HepG2 (cell line): ENCODE data around the gene BEAN1. TPM values are rescaled to one million over a fixed set of nuclear protein-coding genes. Genes with fewer than 3 reads are reported as not detected.

Source experiments
- ARNT2 ChIP-seq: sonication (generic); formaldehyde crosslinking; IDR thresholded peaks from 2 replicates; pipeline ENCODE4 v1.8.0; 2022; ENCODE audit warnings: mild to moderate bottlenecking, low read depth, missing genetic modification reagents, moderate library complexity
- BHLHE40 ChIP-seq: IDR thresholded peaks from 2 replicates; pipeline ENCODE4 v1.6.1; 2011; ENCODE audit warnings: low read length, improper control_type of control experiment
- EZH2 ChIP-seq: conservative IDR thresholded peaks from 2 replicates; pipeline ENCODE4 v1.6.1; 2012; ENCODE audit warnings: mild to moderate bottlenecking, low read depth, low read length, moderate library complexity
- FOSL2 ChIP-seq: sonication (generic); formaldehyde crosslinking; IDR thresholded peaks from 2 replicates; pipeline ENCODE4 v1.4.0; 2020; ENCODE audit warnings: missing genetic modification reagents
- HIVEP1 ChIP-seq: sonication (generic); formaldehyde crosslinking; IDR thresholded peaks from 2 replicates; pipeline ENCODE4 v1.4.0; 2020; ENCODE audit warnings: mild to moderate bottlenecking, missing genetic modification reagents
- MEIS2 ChIP-seq: sonication (generic); formaldehyde crosslinking; IDR thresholded peaks from 2 replicates; pipeline ENCODE4 v1.9.0; 2021; ENCODE audit warnings: mild to moderate bottlenecking, missing genetic modification reagents
- TBX3 ChIP-seq: fragments of 450-650 bp; IDR thresholded peaks from 2 replicates; pipeline ENCODE4 v1.6.1; 2017; ENCODE audit warnings: antibody characterized with exemption, mild to moderate bottlenecking, inconsistent platforms, borderline replicate concordance
- TGIF2 ChIP-seq: IDR thresholded peaks from 2 replicates; pipeline ENCODE4 v1.6.1; 2016; ENCODE audit warnings: control low read depth, missing compliant biosample characterization
- ZNF350 ChIP-seq: sonication (generic); formaldehyde crosslinking; IDR thresholded peaks from 2 replicates; pipeline ENCODE4 v1.4.0; 2020; ENCODE audit warnings: mild to moderate bottlenecking, low read depth, missing genetic modification reagents, borderline replicate concordance
- ZNF703 ChIP-seq: sonication (generic); formaldehyde crosslinking; IDR thresholded peaks from 2 replicates; pipeline ENCODE4 v1.5.1; 2020; ENCODE audit warnings: missing genetic modification reagents, mild to moderate bottlenecking, moderate library complexity, borderline replicate concordance
- ZNF749 ChIP-seq: sonication (generic); formaldehyde crosslinking; IDR thresholded peaks from 2 replicates; pipeline ENCODE4 v1.8.0; 2022; ENCODE audit warnings: mild to moderate bottlenecking, missing genetic modification reagents, moderate library complexity, borderline replicate concordance
- ZNF780A ChIP-seq: sonication (generic); formaldehyde crosslinking; IDR thresholded peaks from 2 replicates; pipeline ENCODE4 v1.8.0; 2022; ENCODE audit warnings: mild to moderate bottlenecking, missing genetic modification reagents, moderate library complexity
- ZNF839 ChIP-seq: sonication (generic); formaldehyde crosslinking; IDR thresholded peaks from 2 replicates; pipeline ENCODE4 v1.4.0; 2020; ENCODE audit warnings: missing genetic modification reagents, mild to moderate bottlenecking, borderline replicate concordance
- ZSCAN25 ChIP-seq: sonication (generic); formaldehyde crosslinking; IDR thresholded peaks from 2 replicates; pipeline ENCODE4 v1.8.0; 2022; ENCODE audit warnings: mild to moderate bottlenecking, missing genetic modification reagents
- polyA plus RNA-seq, 8 experiments: library from polyadenylated mRNA; depleted of rRNA in 3 of 8; stranded (reverse) in 7 of 8; unstranded in 1 of 8; fragments of >200 nt; fragmentation: Illumina TruSeq in 4 of 8; extraction: Trizol in 4 of 8; gene quantifications; 2 replicates each; pipeline versions ENCODE4 v1.2.1 to v1.2.3, GENCODE V29; 2011 to 2016; ENCODE audit warnings: low read depth in 4 of 8, missing spikeins in 1 of 8, mixed read lengths in 1 of 8; ENCODE audit not compliant: insufficient read depth in 1 of 8
- total RNA-seq, 5 experiments: library from RNA; depleted of rRNA; stranded (reverse); fragments of >200 nt; fragmentation: Illumina TruSeq; extraction: Trizol; gene quantifications; 2 replicates each; pipeline ENCODE4 v1.2.3, GENCODE V29; 2016; ENCODE audit warnings: low read depth in 1 of 5
- TF ChIP-seq, protein P1 (sequence below): sonication (generic); formaldehyde crosslinking; IDR thresholded peaks from 2 replicates; pipeline ENCODE4 v1.5.0; 2020; ENCODE audit warnings: mild to moderate bottlenecking, missing genetic modification reagents, borderline replicate concordance
- TF ChIP-seq, protein P2 (sequence below): sonication (generic); formaldehyde crosslinking; IDR thresholded peaks from 2 replicates; pipeline ENCODE4 v1.4.0; 2020; ENCODE audit warnings: missing genetic modification reagents
- TF ChIP-seq, protein P3 (sequence below): sonication (generic); formaldehyde crosslinking; IDR thresholded peaks from 2 replicates; pipeline ENCODE4 v1.4.0; 2020; ENCODE audit warnings: mild to moderate bottlenecking, missing genetic modification reagents
- TF ChIP-seq, protein P4 (sequence below): IDR thresholded peaks from 2 replicates; pipeline ENCODE4 v1.6.1; 2012; ENCODE audit warnings: inconsistent platforms
- TF ChIP-seq, protein P5 (sequence below): sonication (generic); formaldehyde crosslinking; conservative IDR thresholded peaks from 2 replicates; pipeline ENCODE4 v1.8.0; 2022; ENCODE audit warnings: mild to moderate bottlenecking, moderate library complexity, missing genetic modification reagents

BEAN1 gene
- total and polyA plus RNA-seq, 2 of the 13 experiments (the other 11 are each of a cell fraction or from before 2014, with no cell fraction given), result 0.53 to 1.4 TPM

DNA sequence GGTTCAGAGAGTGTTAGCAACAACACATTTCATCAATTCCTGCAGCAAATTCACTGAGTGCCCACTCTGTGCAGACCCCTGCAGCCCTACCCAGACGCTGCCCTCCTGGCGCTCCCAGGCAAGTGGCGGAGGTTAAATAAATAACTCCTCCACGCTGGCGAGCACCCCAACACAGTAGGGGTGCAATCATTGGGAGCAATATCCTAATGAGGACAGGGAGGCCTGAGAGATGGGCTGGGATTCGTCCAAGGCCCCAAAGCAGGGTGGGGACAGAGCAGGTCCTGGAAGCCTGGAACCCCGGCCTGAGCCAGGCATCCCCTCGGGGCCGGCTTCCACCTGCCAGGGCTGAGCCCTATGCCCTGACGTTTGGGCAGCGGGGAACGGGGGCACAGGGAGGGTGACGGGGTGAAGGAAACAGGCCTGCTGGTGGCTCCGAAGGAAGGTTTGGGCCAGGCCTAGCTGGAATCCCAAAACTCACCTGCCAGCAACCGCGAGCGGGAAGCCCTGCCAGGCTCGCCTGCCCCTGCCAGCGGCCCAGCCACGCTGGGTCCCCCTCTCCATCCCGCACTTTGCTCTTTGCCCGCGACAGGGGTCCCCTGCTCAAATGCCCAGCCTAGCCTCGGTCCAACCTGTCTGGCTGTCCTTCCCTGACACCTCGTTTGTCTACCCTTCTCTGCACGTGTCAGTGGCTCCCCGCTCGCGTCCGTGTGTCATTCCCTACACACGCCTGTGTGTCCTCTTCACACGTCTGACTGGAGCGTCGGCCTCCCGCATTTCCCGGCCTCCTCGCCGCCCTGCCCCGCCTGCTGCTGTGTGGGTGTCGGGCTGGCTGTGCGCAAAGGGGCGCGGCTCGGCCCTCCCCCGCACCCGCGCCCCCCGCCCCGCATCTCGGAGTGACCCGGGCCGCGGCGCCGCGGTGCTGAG lies 721 bp upstream of the BEAN1 start (continued):
- TF ChIP-seq EZH2, result peak; percentile 98
- peak; percentile 80; the same call in 1 of the 2 replicates for TF ChIP-seq ARNT2 (CRISPR knock-in tag)
- TF ChIP-seq BHLHE40, result peak; percentile 37; the same call in 1 of the 2 replicates
- TF ChIP-seq ZNF350 (CRISPR knock-in tag), result 0 out of 2 replicates have a peak, but pooled peaks have one; percentile 11
- TF ChIP-seq, protein P1, sequence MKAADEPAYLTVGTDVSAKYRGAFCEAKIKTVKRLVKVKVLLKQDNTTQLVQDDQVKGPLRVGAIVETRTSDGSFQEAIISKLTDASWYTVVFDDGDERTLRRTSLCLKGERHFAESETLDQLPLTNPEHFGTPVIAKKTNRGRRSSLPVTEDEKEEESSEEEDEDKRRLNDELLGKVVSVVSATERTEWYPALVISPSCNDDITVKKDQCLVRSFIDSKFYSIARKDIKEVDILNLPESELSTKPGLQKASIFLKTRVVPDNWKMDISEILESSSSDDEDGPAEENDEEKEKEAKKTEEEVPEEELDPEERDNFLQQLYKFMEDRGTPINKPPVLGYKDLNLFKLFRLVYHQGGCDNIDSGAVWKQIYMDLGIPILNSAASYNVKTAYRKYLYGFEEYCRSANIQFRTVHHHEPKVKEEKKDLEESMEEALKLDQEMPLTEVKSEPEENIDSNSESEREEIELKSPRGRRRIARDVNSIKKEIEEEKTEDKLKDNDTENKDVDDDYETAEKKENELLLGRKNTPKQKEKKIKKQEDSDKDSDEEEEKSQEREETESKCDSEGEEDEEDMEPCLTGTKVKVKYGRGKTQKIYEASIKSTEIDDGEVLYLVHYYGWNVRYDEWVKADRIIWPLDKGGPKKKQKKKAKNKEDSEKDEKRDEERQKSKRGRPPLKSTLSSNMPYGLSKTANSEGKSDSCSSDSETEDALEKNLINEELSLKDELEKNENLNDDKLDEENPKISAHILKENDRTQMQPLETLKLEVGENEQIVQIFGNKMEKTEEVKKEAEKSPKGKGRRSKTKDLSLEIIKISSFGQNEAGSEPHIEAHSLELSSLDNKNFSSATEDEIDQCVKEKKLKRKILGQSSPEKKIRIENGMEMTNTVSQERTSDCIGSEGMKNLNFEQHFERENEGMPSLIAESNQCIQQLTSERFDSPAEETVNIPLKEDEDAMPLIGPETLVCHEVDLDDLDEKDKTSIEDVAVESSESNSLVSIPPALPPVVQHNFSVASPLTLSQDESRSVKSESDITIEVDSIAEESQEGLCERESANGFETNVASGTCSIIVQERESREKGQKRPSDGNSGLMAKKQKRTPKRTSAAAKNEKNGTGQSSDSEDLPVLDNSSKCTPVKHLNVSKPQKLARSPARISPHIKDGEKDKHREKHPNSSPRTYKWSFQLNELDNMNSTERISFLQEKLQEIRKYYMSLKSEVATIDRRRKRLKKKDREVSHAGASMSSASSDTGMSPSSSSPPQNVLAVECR (CRISPR knock-in tag), result 0 out of 2 replicates have a peak, but pooled peaks have one; percentile 23
- TF ChIP-seq ZNF749 (CRISPR knock-in tag), result no peak
- TF ChIP-seq, protein P2, sequence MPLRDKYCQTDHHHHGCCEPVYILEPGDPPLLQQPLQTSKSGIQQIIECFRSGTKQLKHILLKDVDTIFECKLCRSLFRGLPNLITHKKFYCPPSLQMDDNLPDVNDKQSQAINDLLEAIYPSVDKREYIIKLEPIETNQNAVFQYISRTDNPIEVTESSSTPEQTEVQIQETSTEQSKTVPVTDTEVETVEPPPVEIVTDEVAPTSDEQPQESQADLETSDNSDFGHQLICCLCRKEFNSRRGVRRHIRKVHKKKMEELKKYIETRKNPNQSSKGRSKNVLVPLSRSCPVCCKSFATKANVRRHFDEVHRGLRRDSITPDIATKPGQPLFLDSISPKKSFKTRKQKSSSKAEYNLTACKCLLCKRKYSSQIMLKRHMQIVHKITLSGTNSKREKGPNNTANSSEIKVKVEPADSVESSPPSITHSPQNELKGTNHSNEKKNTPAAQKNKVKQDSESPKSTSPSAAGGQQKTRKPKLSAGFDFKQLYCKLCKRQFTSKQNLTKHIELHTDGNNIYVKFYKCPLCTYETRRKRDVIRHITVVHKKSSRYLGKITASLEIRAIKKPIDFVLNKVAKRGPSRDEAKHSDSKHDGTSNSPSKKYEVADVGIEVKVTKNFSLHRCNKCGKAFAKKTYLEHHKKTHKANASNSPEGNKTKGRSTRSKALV (CRISPR knock-in tag), result peak; percentile 32; the same call in 1 of the 2 replicates
- TF ChIP-seq TGIF2, result 0 out of 2 replicates have a peak, but pooled peaks have one; percentile 34
- 0 out of 2 replicates have a peak, but pooled peaks have one; percentile 7 for TF ChIP-seq HIVEP1
- no peak for TF ChIP-seq TBX3
- TF ChIP-seq, protein P3, sequence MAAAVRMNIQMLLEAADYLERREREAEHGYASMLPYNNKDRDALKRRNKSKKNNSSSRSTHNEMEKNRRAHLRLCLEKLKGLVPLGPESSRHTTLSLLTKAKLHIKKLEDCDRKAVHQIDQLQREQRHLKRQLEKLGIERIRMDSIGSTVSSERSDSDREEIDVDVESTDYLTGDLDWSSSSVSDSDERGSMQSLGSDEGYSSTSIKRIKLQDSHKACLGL (CRISPR knock-in tag), result 0 out of 2 replicates have a peak, but pooled peaks have one; percentile 51
- no peak for TF ChIP-seq MEIS2 (CRISPR knock-in tag)
- TF ChIP-seq, protein P4, sequence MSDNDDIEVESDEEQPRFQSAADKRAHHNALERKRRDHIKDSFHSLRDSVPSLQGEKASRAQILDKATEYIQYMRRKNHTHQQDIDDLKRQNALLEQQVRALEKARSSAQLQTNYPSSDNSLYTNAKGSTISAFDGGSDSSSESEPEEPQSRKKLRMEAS, result peak; percentile 73
- peak; percentile 72; the same call in 1 of the 2 replicates for TF ChIP-seq ZSCAN25 (CRISPR knock-in tag)
- TF ChIP-seq, protein P5, sequence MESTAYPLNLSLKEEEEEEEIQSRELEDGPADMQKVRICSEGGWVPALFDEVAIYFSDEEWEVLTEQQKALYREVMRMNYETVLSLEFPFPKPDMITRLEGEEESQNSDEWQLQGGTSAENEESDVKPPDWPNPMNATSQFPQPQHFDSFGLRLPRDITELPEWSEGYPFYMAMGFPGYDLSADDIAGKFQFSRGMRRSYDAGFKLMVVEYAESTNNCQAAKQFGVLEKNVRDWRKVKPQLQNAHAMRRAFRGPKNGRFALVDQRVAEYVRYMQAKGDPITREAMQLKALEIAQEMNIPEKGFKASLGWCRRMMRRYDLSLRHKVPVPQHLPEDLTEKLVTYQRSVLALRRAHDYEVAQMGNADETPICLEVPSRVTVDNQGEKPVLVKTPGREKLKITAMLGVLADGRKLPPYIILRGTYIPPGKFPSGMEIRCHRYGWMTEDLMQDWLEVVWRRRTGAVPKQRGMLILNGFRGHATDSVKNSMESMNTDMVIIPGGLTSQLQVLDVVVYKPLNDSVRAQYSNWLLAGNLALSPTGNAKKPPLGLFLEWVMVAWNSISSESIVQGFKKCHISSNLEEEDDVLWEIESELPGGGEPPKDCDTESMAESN, result peak; percentile 76; the same call in 1 of the 2 replicates
- TF ChIP-seq ZNF839 (CRISPR knock-in tag), result peak; percentile 55; the same call in 1 of the 2 replicates
- TF ChIP-seq ZNF780A (CRISPR knock-in tag), result no peak
- TF ChIP-seq FOSL2 (CRISPR knock-in tag), result peak; percentile 29
- no peak for TF ChIP-seq ZNF703 (CRISPR knock-in tag)
